ENCODE results near the gene UTS2B. TPM values are rescaled to one million over a fixed set of nuclear protein-coding genes. Genes with fewer than 3 reads are reported as not detected.

Gene UTS2B
- total RNA-seq, 2 experiments from 2014 or later = not detected

DNA sequence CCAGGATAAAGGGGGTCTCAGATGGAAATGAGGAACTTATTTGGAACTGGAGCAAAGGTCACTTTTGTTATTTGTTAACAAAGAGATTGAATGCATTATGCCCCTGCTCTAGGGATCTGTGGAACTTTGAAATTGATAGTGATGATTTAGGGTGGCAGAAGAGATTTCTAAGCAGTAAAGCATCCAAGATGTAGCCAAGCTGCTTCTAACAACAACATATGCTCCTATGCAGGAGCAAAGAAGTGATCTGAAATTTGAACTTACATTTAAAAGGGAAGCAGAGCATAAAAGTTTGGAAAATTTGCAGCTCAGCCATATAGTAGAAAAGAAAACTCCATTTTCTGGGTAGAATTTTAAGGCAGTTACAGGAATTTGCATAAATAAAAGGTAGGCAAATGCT, 31.5 kb downstream of the UTS2B start:
- CTCF ChIA-PET = no interaction called here
- Mint-ChIP-seq H3K27me3 (no peaks in the 10 kb centered on the region), H3K27ac (no peak overlapping the region), H3K4me3 (no peak overlapping the region), H3K36me3 (ENCODE audit: low read depth) (no peaks in the 10 kb centered on the region), H3K9me3 (no peaks in the 10 kb centered on the region), H3K4me1 (ENCODE audit: low read depth) (no peaks in the 10 kb centered on the region)
- no peaks in the 10 kb centered on the region for H3K4me1 ChIP-seq (ENCODE audit: insufficient read depth, low read length)
- POLR2A ChIA-PET = no interaction called here
- no peak for ATAC-seq (ENCODE audit: poor library complexity)
- TF ChIP-seq, protein P1, sequence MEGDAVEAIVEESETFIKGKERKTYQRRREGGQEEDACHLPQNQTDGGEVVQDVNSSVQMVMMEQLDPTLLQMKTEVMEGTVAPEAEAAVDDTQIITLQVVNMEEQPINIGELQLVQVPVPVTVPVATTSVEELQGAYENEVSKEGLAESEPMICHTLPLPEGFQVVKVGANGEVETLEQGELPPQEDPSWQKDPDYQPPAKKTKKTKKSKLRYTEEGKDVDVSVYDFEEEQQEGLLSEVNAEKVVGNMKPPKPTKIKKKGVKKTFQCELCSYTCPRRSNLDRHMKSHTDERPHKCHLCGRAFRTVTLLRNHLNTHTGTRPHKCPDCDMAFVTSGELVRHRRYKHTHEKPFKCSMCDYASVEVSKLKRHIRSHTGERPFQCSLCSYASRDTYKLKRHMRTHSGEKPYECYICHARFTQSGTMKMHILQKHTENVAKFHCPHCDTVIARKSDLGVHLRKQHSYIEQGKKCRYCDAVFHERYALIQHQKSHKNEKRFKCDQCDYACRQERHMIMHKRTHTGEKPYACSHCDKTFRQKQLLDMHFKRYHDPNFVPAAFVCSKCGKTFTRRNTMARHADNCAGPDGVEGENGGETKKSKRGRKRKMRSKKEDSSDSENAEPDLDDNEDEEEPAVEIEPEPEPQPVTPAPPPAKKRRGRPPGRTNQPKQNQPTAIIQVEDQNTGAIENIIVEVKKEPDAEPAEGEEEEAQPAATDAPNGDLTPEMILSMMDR (IDR thresholded peaks at IDR 0.05) = no peak
- intact Hi-C loops (cut with DNase I, micrococcal nuclease) = no loop called here
- H3K36me3 ChIP-seq (ENCODE audit: insufficient read depth, low read length) = no peaks in the 10 kb centered on the region
- DNase-seq = no peak
- peaks cover 0 to 4% of the 10 kb centered on the region in 2 experiments for H3K9me3 ChIP-seq (ENCODE audit: control insufficient read depth in 1 of 2, insufficient read depth in 1 of 2, low read length in 2 of 2)
- H3K27ac ChIP-seq (ENCODE audit: low read depth in 1 of 2, low read length in 2 of 2) = no peak overlapping the region
- H3K4me3 ChIP-seq (ENCODE audit: low read length) = no peak overlapping the region
- H3K27me3 ChIP-seq (ENCODE audit: control insufficient read depth in 1 of 2, insufficient read depth in 2 of 2, low read length in 2 of 2) = no peaks in the 10 kb centered on the region

DNA sequence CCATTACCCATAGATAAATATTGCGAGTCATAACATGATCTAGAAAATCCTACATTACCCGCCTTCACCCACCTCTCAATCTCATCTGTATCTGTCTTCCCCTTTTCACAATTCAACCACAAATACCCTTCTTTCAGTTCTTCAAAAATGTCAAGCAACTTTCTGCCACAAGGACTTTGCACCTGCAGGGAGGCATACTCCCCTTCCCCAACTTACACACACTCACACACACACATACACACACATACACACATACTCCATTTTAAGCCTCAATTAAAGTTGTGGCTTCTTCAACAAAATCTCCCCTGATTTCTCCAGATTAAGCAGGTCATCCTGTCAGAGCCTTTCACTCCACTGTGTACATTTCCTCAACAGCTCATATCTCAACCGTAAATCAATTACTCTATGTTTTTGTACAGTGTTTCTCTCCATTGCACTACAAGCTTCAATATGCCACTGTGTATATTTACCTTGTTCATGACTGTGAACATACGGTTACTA, 34.2 kb downstream of the UTS2B start:
- TF ChIP-seq, protein P1 (IDR thresholded peaks at IDR 0.05) = no peak
- no peaks in the 10 kb centered on the region for H3K9me3 Mint-ChIP-seq
- H3K27me3 Mint-ChIP-seq = no peaks in the 10 kb centered on the region
- POLR2A ChIA-PET = no interaction called here
- H3K4me3 Mint-ChIP-seq = no peak overlapping the region
- DNase-seq = peak in 3 of 14 experiments; percentile 4 to 12 (median 10)
- CTCF ChIA-PET = no interaction called here
- Histone ChIP-seq H3K4me1 (ENCODE audit: insufficient read depth, low read length) (no peaks in the 10 kb centered on the region), H3K4me3 (ENCODE audit: low read length) (no peak overlapping the region), H3K27ac (ENCODE audit: low read depth in 1 of 2, low read length in 2 of 2) (no peak overlapping the region), H3K36me3 (ENCODE audit: insufficient read depth, low read length) (no peaks in the 10 kb centered on the region), H3K27me3 (ENCODE audit: control insufficient read depth in 1 of 2, insufficient read depth in 2 of 2, low read length in 2 of 2) (no peaks in the 10 kb centered on the region), H3K9me3 (ENCODE audit: control insufficient read depth in 1 of 2, insufficient read depth in 1 of 2, low read length in 2 of 2) (peaks cover 0 to 4% of the 10 kb centered on the region in 2 experiments)
- H3K36me3 Mint-ChIP-seq (ENCODE audit: low read depth) = no peaks in the 10 kb centered on the region
- intact Hi-C loops (cut with DNase I, micrococcal nuclease) = no loop called here
- no peak for ATAC-seq (ENCODE audit: poor library complexity)
- no peak overlapping the region for H3K27ac Mint-ChIP-seq
- H3K4me1 Mint-ChIP-seq (ENCODE audit: low read depth) = no peaks in the 10 kb centered on the region

DNA sequence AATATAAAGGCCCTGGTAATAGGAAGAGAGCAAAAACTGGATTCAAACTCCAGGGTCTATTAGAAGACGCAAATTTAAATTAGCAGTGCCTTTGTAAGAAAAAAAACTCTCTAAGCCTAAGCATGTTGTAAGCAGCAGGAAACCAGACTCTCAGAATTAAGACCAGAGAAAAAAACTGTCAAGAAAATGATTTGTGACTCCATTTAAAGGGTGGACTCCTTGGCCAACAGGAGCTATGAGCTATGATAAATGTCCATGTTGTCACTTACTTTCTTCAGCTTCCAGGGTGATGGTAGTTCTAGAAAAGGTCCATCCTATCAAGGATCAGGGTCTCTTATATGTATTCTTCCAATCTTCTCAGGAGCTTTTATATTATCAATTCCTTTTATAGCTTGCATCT, 36.0 kb downstream of the UTS2B start:
- Histone ChIP-seq H3K36me3 (ENCODE audit: insufficient read depth, low read length) (no peaks in the 10 kb centered on the region), H3K27ac (ENCODE audit: low read depth in 1 of 2, low read length in 2 of 2) (no peak overlapping the region), H3K9me3 (ENCODE audit: control insufficient read depth in 1 of 2, insufficient read depth in 1 of 2, low read length in 2 of 2) (no peaks in the 10 kb centered on the region), H3K4me1 (ENCODE audit: insufficient read depth, low read length) (no peaks in the 10 kb centered on the region), H3K27me3 (ENCODE audit: control insufficient read depth in 1 of 2, insufficient read depth in 2 of 2, low read length in 2 of 2) (no peaks in the 10 kb centered on the region), H3K4me3 (ENCODE audit: low read length) (no peak overlapping the region)
- no peak overlapping the region for H3K27ac Mint-ChIP-seq
- POLR2A ChIA-PET = no interaction called here
- H3K4me3 Mint-ChIP-seq = no peak overlapping the region
- DNase-seq = no peak
- no peaks in the 10 kb centered on the region for H3K36me3 Mint-ChIP-seq (ENCODE audit: low read depth)
- CTCF ChIA-PET = no interaction called here
- H3K9me3 Mint-ChIP-seq = no peaks in the 10 kb centered on the region
- intact Hi-C loops (cut with DNase I, micrococcal nuclease) = no loop called here
- ATAC-seq (ENCODE audit: poor library complexity) = no peak
- peaks cover 10% of the 10 kb centered on the region for H3K4me1 Mint-ChIP-seq (ENCODE audit: low read depth)
- TF ChIP-seq, protein P1 (IDR thresholded peaks at IDR 0.05) = no peak
- no peaks in the 10 kb centered on the region for H3K27me3 Mint-ChIP-seq

All from CD4-positive, alpha-beta T cell (primary cell).